A172 (cell line): ENCODE measurements around the gene ZFAND3. TPM values are rescaled to one million over a fixed set of nuclear protein-coding genes. Genes with fewer than 3 reads are reported as not detected.

ENCODE experiments used
- DNase-seq: peaks from one replicate; pipeline ENCODE4 v3.0.0-alpha.2; 2015; ENCODE audit warnings: low spot score
- total RNA-seq: library from RNA; depleted of rRNA; stranded (reverse); fragments of >200 nt; shearing (Covaris generic); gene quantifications from 2 replicates; pipeline ENCODE4 v1.2.3, GENCODE V29; 2014; rRNA removed

ZFAND3 gene, protein sequence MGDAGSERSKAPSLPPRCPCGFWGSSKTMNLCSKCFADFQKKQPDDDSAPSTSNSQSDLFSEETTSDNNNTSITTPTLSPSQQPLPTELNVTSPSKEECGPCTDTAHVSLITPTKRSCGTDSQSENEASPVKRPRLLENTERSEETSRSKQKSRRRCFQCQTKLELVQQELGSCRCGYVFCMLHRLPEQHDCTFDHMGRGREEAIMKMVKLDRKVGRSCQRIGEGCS
- total RNA-seq, result 10.0 and 14.2 TPM in 2 replicates

DNA sequence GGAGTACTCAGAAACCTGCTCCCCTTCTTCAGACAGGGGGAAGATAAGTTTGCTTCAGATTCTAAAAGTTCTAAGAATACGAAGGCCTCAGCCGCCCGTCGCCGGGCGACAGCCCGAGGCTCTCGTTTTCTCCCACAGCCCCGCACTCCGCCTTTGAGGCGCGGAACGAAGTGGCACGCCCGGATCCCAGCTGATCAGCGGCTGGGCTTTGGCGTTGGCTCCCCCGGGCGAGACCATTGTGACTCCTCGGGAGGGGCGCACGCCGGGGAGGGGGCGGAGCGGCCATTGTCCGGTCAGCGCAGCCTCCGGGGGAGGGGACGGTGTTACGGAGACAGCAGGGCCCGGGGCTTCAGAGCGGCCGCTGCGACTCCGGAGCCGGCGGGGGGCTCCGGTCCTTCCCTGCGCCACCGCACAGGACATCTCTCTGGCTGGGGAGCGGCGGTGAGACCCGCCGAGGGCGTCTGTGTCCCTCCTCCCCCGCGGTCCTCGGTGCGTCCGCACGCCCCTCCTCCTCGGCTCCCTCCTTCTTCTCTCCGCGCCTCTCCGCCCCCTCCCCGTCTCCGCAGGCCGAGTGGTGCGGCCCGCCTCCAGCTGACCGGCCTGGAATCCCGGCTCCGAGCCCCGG is at the start of gene ZFAND3:
TSS of gene ZFAND3 (plus strand) at position 551 of the 625 bp plus-strand sequence. CDS start 219 bp downstream, outside the sequence.
- peak; percentile 87 for DNase-seq

DNA sequence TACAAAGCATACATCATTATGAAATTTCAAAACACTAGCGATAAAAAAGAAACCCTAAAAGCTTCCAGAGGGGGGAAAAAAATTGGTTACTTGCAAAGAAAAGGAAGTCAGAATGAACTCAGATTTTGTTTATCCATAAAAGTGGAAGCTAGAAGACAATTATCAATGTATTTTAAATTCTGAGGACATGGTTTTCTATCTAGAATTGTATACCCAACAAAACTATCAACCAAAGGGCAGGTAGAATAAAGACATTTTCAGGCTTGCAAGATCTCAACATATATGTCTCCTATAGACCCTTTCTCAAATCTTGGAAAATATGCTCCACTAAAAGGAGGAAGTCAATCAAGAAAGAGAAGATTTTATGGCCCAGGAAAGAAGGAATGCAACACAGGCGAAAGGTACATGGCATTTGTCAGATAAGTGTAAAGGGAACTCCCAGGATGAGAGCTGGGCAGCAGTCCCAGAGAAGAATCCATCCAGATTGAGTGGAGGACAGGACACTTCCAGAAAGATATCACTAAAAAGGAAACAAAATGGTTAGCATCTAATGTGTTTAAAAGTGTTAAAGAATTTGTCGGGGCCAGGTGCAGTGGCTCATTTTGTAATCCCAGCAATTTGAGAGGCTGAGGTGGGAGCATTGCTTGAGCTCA is 45.4 kb upstream of the ZFAND3 start:
- no peak for DNase-seq

DNA sequence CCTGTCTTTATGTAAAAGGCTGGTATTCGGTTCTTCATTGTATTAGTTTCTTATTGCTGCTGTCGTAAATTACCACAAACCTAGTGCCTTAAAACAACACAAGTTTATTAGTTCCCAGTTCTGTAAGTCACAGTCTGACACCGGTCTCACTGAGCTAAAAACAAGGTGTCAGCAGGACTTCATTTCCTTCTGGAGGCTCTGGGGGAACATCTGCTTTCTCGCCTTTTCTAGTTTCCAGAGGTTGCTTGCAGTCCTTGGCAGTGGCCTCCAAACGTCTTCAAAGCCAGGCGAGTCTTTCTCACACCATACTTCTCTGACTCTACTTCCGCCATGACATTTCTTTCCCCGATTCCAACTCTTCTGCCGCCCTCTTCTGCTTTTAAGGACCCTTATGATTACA is 43.0 kb upstream of the ZFAND3 start:
- no peak for DNase-seq

DNA sequence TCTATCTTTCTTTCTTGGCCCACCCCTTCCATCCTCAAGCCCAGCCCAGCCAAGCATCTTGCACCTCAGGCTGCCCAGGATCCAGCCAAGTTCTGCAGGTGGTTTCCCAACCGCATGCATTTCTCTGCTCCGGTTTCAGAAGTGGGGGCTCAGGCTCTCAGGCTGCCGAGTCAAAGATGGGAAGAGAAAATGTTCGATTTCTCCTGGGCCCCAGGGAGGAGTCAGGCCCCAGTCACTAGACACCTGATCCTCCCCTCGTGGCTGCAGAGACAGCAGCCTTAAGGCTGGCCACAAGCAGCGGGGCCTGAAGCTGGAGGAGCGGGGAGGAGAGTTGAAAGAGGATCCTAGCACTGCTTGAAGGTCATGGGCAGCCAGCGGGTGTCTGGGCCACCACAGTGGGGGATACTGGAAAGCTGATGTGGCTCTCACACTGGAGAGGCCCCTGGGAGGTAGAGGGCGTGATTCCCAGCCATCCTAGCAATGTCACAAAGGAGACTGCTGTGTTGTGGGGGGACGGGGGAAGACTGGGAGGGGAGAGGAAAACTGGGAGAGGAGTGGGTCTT is 42.2 kb upstream of the ZFAND3 start:
- no peak for DNase-seq

DNA sequence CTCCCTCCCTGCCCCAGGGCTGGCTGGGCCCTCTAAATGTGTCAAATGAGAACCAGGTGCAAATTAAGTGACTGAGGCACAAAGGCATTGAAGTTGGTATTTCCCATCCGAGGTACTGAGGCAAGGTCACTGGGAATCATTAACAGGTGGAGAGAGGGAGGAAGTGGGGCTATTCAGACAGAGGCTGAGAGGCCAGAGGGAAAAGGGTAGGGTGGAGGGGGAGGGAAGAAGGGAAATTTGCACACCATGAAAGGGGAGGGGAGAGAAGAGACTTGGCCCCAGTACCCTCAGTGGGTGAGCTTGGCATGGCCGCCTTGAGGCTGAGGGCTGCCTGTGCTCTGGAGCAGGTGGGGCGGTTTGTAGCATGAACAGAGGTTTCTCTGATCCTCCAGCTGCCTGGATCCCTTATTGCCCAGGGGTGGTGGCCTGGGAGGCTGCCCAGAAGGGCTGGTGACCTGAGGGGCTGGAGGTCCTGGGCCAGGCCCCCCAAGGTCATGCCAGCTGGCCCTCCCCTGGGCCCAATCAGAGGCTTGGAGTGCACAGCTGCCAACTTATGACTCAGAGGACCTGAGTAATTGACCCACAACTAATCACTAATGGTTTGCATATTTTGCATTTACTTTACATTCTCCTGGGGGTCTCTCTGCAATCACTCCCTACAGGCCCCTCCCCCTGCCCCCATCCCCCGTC is 40.3 kb upstream of the ZFAND3 start:
- no peak for DNase-seq

DNA sequence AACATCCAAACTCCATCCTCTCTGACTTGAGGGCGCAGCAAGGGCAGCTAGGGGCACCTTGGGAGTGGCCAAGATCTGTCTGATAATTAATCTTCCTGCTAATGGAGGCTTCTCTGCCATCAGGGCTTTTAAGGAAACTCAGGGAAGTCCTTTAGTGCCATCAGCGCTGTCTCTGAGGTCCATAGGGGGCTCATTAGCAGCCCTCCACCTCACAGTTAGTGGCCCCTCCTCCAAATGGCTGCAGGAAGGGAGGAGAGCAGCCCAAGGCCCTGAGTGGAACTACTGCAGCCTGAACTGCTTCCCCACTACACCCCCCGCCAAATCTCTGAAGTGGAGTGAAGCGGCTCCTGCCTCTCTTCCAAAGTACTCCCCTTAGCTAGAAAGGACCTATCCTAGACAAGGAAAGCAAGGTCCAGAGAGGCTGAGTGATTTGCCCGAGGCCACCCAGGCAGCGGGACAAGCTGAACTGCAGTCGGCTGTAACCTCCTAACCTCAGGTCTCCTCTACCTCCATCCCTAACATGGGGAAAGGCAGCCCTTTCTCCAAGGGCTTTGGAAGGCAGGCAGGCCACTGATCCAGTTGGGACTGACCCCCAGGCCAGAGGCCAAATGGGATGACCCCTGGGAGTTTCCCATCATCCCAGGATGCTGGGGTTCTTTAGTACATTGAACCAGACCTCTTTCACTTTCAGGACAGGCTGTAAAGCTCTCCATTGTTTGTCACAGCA is 39.5 kb upstream of the ZFAND3 start:
- no peak for DNase-seq

DNA sequence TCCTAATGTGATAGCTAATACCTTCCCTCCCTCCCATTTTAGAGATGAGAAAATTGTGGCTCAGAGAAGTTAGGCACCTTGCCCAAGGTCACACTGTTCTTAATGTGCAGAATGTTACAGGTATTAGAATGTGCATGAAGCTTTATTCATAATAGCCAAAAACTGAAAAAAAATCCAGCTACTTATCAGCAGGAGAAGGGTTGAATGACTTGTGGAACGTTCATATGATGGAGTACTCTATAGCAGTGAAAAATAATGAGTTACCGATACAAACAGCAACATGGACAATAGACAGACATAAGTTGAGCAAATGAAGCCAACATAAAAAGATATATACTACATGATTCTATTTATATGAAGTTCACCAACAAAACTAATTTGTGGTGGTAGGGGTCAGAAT is 37.7 kb upstream of the ZFAND3 start:
- no peak for DNase-seq

DNA sequence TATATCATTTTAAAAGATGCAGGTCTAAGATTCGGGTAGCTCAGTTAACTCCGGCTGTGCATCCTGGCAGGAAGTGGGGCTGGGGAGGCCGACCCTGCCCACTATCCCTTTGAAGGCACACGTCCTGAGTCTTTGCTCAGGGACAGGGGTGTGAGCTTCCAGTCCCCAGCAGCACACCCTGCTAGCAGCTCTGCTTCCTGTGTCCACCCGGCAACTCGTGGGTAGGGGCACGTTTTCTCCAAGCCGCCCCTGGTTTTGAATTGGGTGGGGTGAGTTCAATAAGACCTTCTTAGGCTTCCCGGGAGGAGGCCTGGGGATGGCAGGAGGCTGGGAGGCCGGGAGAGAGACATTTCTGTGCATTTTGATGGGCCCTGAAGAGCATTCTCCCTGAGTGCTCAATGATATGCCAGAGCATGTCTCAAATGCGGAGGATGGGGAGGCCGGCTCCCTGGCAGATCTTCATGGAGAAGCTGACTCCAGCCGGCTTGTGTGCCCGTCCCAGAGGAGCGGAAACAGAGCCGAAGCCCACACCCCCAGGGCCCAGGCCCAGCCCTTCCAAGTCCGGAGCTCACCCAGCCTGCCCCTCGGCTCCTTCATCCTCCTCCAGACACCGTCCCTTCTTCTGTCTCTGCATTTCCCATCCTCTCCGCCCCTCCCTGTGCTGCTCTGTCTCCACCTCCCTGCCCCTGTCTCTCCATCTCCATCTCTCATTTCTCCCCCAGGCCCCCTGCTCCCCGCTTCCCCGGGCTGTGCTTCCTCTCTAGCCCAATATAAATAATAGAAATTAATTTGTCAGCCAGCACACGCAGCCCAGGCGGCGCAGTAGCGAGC is 36.3 kb upstream of the ZFAND3 start:
- no peak for DNase-seq

DNA sequence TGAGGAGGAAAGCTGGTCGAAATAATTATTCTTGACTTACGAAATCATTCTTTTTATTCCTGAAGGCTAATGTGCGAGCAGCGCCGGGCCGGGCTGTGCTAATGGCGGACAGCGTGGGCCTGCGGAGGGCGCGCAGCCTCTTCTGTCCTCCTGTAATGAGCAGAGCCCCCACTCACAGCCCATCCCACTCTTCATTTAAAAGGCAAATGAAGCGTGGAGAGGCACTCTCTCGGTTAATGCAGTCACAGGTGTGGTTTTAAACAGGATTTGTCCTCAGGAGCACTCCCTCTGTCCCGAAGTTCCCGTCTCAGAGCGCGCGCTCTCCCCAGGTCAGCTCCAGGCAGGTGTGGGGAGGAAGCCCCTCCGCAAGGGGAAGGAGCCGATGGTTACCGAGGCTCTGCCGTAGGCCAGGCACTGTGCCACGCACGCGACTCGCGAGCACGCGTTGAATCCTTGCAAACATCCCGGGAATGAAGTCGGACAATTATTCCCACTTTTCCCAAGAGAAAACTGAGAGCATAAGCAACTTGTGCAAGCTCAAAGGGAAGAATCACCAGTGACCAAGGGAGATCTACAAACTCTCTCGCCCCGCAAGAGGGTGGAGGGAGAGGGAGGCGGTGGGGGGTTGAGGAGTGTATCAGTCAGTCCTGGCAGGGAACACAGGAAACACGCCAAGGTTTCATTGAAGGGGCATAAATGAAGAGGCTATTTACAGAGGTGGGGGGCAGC is 35.5 kb upstream of the ZFAND3 start:
- no peak for DNase-seq

DNA sequence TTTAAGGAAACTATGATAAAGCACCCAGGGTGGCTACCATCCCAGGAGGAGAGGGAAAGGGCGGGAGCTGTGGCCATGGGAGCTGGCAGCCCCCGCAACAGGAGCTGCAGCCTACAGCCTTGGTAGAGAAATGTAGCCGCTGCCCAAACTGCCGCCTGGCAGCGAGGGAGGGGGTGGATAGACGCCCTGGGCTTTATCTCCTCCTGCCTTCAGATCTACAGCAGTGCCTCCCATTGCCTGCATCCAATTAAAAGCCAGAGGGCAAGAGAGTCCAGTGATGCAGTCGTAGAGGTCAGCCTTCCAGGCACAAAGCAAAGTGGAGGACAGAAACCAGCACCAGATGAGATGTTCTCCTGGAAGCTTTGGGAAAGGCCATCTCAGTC is 35.0 kb upstream of the ZFAND3 start:
- no peak for DNase-seq

DNA sequence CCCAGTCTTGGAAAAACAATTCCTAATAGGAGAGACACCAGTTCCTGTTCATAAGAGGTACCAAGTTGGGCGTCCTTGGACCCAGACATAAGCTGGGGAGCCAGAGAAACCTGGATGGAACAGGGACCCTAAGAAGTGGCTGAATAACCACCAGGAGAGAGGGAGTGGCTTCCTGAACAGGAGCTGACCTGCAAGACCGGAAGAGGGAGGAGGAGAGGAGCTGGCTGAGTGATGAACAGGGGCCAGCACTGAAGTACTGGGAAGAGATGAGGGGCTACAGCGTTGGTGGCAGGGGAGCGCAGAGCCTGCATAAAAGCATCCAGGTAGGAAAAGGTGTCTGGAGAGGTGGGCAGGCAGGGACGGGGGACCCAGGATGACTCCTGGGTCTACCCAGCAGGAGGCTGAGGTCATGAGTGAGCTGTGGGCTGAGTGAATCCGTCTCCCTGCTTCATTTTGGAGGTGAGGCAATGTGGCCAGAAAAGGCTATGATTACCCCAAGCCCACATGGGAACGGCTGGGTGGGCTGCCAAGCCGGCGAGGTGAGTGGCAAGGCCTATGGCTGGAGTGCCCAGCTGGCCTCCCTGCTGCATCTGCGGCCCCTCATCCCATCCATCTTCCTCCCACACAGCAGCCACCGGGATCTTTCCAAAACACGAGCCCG is 34.4 kb upstream of the ZFAND3 start:
- no peak for DNase-seq

DNA sequence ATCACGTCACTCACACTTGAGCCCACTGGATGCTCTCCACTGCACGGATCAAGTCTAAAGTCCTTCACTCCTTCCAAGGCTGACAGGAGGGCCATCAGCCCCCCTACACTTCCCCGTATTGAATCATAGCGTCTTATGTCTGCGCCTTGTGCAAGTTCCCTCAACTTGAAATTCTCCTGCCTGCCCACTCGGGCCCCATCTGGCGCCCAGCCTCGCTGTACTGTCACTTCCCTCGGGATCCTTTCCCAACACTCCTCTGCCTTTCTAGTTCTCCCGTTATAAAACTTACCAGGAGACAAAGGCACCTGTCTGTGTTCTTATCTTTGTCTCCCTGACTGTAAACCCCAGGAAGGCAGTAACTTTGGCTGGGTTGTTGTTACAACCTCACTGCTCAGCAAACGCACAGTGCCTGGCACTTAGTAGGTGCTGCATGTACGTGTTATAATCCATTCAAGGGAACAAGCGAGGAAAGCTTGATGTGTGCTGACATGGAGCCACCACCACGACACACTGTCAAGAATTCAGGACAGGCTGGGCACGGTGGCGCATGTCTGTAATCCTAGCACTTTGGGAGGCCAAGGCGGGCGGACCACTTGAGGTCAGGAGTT is 33.8 kb upstream of the ZFAND3 start:
- DNase-seq, result no peak

DNA sequence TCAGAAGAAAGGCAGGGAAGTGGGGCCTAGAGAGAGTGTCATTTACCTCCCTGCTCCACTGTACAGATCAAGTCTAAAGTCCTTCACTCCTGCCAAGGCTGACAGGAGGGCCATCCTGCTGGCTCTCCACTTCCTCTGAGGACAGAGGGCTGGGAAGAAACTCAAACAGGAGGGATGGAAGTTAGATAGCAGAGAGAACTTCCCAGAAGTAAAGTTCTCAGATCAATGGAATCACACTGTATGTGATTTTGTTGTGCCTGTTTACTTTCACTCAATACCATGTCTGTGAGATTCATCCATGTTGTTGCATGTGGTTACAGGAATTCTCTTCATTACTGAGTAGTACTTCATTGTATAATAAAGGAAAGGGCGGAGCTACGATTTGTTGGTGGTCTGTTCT is 32.3 kb upstream of the ZFAND3 start:
- DNase-seq, result no peak

DNA sequence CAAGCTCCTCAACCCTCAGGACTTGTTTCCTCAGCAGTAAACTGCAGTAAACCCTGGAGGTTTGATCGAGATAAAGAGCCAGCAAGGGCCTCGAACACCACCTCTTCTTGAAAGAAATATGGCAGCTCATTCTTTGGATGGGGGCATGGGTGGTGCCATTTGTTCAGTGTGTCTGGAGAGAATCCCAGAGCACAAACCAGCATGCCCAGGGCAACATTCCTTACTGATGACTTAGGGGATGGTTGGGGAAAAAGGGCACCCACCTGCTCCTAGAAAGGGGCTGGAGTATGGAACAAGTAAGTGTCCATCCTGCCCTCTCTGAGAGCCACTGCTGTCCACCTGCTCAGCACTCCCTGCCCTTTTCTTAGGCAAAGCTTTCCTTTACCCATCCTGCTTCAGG is 31.3 kb upstream of the ZFAND3 start:
- peak; percentile 59 for DNase-seq

DNA sequence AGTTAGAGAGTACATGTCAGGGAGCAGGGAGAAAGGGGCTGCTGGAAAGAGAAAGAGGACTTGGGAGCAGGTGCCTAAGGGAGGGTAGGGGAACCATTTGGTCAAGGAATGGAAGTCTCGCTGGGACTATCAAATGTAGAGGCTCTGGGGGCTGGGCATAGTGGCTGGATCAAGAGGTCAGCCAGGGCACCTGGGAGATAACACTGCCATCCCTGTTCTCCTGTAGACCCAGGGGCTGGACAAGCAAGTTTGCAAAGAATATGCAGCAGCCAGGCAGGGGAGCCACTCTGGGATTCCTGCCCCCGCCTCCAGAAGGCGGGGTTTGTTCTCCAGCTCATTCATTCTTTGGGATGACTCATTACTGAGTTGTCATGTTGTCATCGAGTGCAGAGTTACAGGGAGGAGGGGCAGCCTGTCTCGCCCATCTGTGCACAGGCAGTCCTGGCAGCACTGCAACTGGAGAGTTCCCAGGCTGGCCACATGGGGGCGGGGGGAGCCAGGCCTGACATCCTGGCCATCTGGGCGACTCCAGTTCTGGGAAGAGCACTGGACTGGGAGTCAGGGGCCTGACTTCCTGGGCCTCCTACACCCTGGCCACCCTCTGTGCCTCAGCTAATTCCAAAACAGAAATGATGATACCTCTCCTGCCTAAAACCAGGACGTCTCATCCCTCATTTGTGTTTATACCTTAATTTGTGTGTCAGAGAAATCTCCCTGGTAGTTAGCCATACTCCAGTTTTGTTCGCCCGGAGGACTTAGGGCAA is 28.2 kb upstream of the ZFAND3 start:
- DNase-seq, result peak; percentile 96

DNA sequence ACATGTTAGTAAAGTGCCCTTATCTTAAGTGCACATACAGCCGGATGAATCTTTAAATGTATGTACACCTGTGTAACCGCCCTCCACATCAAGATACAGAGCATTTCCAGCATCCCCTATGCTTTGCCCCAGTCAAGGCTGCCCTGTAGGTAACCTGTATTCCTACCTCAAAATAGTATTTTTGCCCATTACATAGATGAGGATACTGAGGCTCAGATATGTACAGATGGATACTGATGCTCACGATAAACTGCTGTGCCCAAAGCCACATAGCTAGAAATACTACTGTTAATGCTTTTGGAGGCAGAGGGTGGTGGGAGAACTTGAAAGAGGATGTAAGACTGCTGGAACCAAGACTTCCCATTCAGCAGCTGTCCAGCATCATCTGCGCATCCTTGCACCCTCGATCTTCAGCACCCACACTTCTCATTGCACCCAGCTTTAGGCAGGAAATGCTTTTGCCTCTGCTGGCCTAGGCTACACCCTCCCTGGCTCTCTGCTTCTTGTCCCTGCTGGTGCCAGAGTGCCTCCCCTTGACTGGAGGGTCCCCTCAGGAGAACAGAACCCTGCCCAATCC is 27.0 kb upstream of the ZFAND3 start:
- no peak for DNase-seq

DNA sequence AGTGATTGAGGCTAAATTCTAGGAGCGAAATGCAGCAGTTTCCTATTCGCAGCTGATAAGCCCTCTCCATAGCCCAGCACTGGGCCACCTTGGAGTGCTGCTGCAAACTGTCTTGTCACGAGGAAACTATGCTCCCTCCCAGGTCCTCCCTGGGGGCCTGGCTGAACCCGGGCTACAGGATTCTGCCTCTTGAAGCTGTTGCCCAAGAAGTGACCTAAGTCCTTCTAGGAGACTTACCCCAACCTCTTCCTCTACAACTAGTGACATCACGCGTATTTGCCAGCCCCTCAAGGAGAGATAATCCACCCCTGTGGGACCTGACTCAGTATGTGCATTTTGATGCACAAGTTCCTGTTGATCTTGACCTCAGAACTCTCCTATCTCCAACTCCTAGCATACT is 26.5 kb upstream of the ZFAND3 start:
- no peak for DNase-seq

DNA sequence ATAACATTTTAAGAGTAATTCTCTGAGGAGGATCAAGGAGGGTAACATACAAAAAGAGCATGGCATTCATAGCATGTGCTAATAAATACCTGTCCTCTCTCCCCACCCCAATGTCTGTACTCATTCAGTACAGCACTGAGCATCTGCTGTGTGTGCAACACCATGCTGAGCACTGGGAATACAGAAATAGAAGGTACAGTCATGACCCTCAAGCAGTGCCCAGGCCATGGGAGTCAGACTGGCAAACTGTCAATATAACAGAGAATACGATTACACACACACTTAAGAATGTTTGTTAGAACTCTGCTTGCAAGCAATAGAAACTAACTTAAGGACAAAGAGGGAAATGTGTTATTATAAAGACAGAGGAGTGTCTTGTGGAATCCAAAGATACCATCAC is 24.7 kb upstream of the ZFAND3 start:
- DNase-seq, result no peak
